HG03460 (cell line): ENCODE results near the gene TERB2.
A peak's percentile ranks its signal among the peaks of the same experiment; 100 is the strongest.
"Not testable (repeated sequence)": the region's sequence is repeated elsewhere in the genome, so short reads cannot be mapped to it uniquely, and the experiment has no call there.

ENCODE experiments used
- ATAC-seq: cut with Tn5 transposase; IDR thresholded peaks from one replicate; pipeline ENCODE4 v1.9.1; 2021; ENCODE audit not compliant: unreplicated experiment

The TERB2 gene

GRCh38 chr15:45001180-45001579, 44.7 kb downstream of the TERB2 start:
- not testable (repeated sequence) for ATAC-seq

- not testable (repeated sequence) for ATAC-seq
Observed at GRCh38 chr15:45003731-45004410, 47.4 kb downstream of the TERB2 start.

GRCh38 chr15:45004590-45005175, 48.2 kb downstream of the TERB2 start:
- not testable (repeated sequence) for ATAC-seq

GRCh38 chr15:45009046-45009445, 52.6 kb downstream of the TERB2 start:
- no peak for ATAC-seq

GRCh38 chr15:45015114-45015513, 58.6 kb downstream of the TERB2 start:
- ATAC-seq = not testable (repeated sequence)

- not testable (repeated sequence) for ATAC-seq
Observed at GRCh38 chr15:45020222-45020900, 63.9 kb downstream of the TERB2 start.

GRCh38 chr15:45020901-45021259, 64.4 kb downstream of the TERB2 start:
- ATAC-seq = not testable (repeated sequence)

GRCh38 chr15:45021348-45021747, 64.9 kb downstream of the TERB2 start:
- no peak for ATAC-seq

GRCh38 chr15:45022871-45023658, 66.6 kb downstream of the TERB2 start, which contains the start of gene SORD:
Gene SORD, plus strand, starts transcription at chr15:45023195. Its CDS starts 89 bp downstream, at chr15:45023284.
- ATAC-seq = peak; percentile 89

- ATAC-seq = no peak
Observed at GRCh38 chr15:45023659-45024225, 67.3 kb downstream of the TERB2 start.

- not testable (repeated sequence) for ATAC-seq
Observed at GRCh38 chr15:45024649-45025048, 68.2 kb downstream of the TERB2 start.

- ATAC-seq = not testable (repeated sequence)
Observed at GRCh38 chr15:45025627-45026026, 69.1 kb downstream of the TERB2 start.

GRCh38 chr15:45026651-45027190, 70.2 kb downstream of the TERB2 start:
- no peak for ATAC-seq

GRCh38 chr15:45027220-45027619, 70.7 kb downstream of the TERB2 start:
- no peak for ATAC-seq
